HuH-7 (cell line): ENCODE data around the gene SACM1L.

Source experiments
- DNase-seq: peaks from one replicate; pipeline ENCODE4 v3.0.0; 2011; ENCODE audit warnings: low spot score

Gene SACM1L

GRCh38 chr3:45688882-45689786, at the start of gene SACM1L:
Gene SACM1L, plus strand, starts transcription at chr3:45689396. Its CDS starts 70 bp downstream, at chr3:45689466.
- peak; percentile 86 for DNase-seq

GRCh38 chr3:45640091-45640507, 49.1 kb upstream of the SACM1L start:
- no peak for DNase-seq

- DNase-seq = no peak
These were observed 48.4 kb upstream of the SACM1L start for GRCh38 chr3:45640724-45641361.

GRCh38 chr3:45641756-45642155, 47.4 kb upstream of the SACM1L start:
- DNase-seq = no peak

GRCh38 chr3:45642731-45643152, 46.5 kb upstream of the SACM1L start:
- DNase-seq = no peak

- no peak for DNase-seq
These were observed 45.0 kb upstream of the SACM1L start for GRCh38 chr3:45644063-45644790.

- DNase-seq = no peak
These were observed 44.4 kb upstream of the SACM1L start for GRCh38 chr3:45644791-45645201.

GRCh38 chr3:45646051-45646585, 43.1 kb upstream of the SACM1L start:
- no peak for DNase-seq

GRCh38 chr3:45647148-45647619, 42.0 kb upstream of the SACM1L start:
- DNase-seq = peak; percentile 17

GRCh38 chr3:45653205-45653604, 36.0 kb upstream of the SACM1L start:
- no peak for DNase-seq

GRCh38 chr3:45654397-45654944, 34.7 kb upstream of the SACM1L start:
- DNase-seq = no peak

- DNase-seq = no peak
These were observed 33.3 kb upstream of the SACM1L start for GRCh38 chr3:45655906-45656305.

- peak; percentile 88 for DNase-seq
These were observed 32.4 kb upstream of the SACM1L start for GRCh38 chr3:45656575-45657363.

GRCh38 chr3:45657853-45658252, 31.3 kb upstream of the SACM1L start:
- DNase-seq = no peak

- DNase-seq = peak; percentile 63
These were observed 29.3 kb upstream of the SACM1L start for GRCh38 chr3:45659661-45660566.

GRCh38 chr3:45660567-45660901, 28.7 kb upstream of the SACM1L start:
- DNase-seq = no peak

- DNase-seq = no peak
These were observed 24.6 kb upstream of the SACM1L start for GRCh38 chr3:45664578-45664977.

GRCh38 chr3:45665101-45665572, 24.1 kb upstream of the SACM1L start:
- peak; percentile 40 for DNase-seq

- no peak for DNase-seq
These were observed 22.3 kb upstream of the SACM1L start for GRCh38 chr3:45666757-45667431.
